HCT116 (cell line): ENCODE results near the gene PTGR1. TPM values are rescaled to one million over a fixed set of nuclear protein-coding genes. Genes with fewer than 3 reads are reported as not detected.

ENCODE experiments used
- ATAC-seq: fragments of 200-7000 bp; cut with Tn5 transposase; 2 replicates; pipeline ENCODE4 v1.9.1; 2020; ENCODE audit warnings: mild to moderate bottlenecking, moderate library complexity
- BruUV-seq: library from RNA; stranded (reverse); fragments of 400-500 nt; replicated peaks from 2 replicates; lab custom pipeline; 2021; lab: Mats Ljungman, UMichigan
- CTCF ChIA-PET: fragments of 300-600 bp; sonication (Branson Sonifier 250); formaldehyde crosslinking; loops from one replicate; lab custom pipeline; 2021; ENCODE audit warnings: antibody characterized with exemption; lab: Charles Lee
- POLR2A ChIA-PET: fragments of 300-600, 350-600 bp; sonication (Branson Sonifier 250); formaldehyde crosslinking; loops from one replicate; lab custom pipeline; 2021; ENCODE audit warnings: antibody characterized with exemption; lab: Charles Lee
- RAD21 ChIA-PET, 2 experiments: fragments of 300-600 bp; sonication (Branson Sonifier 250); formaldehyde crosslinking; loops; one replicate each; lab custom pipeline; 2023; ENCODE audit warnings: low total read pairs in 2 of 2; ENCODE audit not compliant: uncharacterized antibody in 2 of 2, unreplicated experiment in 2 of 2, low non-redundant PET in 1 of 2; lab: Charles Lee
- DNase-seq: peaks from one replicate; pipeline ENCODE4 v3.0.0-alpha.2; 2010; ENCODE audit warnings: low read depth, low spot score
- H2AFZ ChIP-seq: fragments of 200-600 bp; shearing (Covaris generic), sonication (generic); 2 replicates; pipeline ENCODE4 v1.6.1; 2017; ENCODE audit warnings: low read depth, mixed run types, mixed read lengths, antibody characterized with exemption, low read length; ENCODE audit not compliant: poor library complexity, severe bottlenecking
- H3K27ac ChIP-seq: 2 replicates; pipeline ENCODE4 v1.5.1; 2012; ENCODE audit warnings: low read depth, low read length
- H3K27me3 ChIP-seq: fragments of 200-600 bp; sonication (generic); 2 replicates; pipeline ENCODE4 v1.6.1; 2016; ENCODE audit warnings: mixed run types, low read length, mixed read lengths; ENCODE audit not compliant: insufficient read depth
- H3K36me3 ChIP-seq, 2 experiments: fragments of 200-500 bp in 1 of 2; fragments of 200-600 bp in 1 of 2; sonication (Bioruptor generic) in 1 of 2; sonication (generic) in 1 of 2; 2 replicates each; pipeline versions ENCODE4 v1.5.1 to v1.6.1; 2014 to 2016; ENCODE audit warnings: low read length in 2 of 2, inconsistent platforms in 1 of 2, mixed read lengths in 1 of 2, mixed run types in 1 of 2; ENCODE audit not compliant: insufficient read depth in 2 of 2, control insufficient read depth in 1 of 2
- H3K4me1 ChIP-seq, 2 experiments: fragments of 200-600 bp in 1 of 2; sonication (generic) in 1 of 2; 2 replicates each; pipeline versions ENCODE4 v1.5.1 to v1.6.1; 2012 to 2017; ENCODE audit warnings: low read length in 2 of 2, inconsistent platforms in 1 of 2, mild to moderate bottlenecking in 1 of 2, mixed read lengths in 1 of 2, mixed run types in 1 of 2, moderate library complexity in 1 of 2; ENCODE audit not compliant: insufficient read depth in 2 of 2, control insufficient read depth in 1 of 2
- H3K4me2 ChIP-seq: fragments of 200-600 bp; sonication (generic); 2 replicates; pipeline ENCODE4 v1.6.1; 2017; ENCODE audit warnings: mixed run types, low read length, mixed read lengths
- H3K4me3 ChIP-seq, 2 experiments: fragments of 200-600 bp in 1 of 2; sonication (generic) in 1 of 2; replicated peaks in 1 of 2; 2 replicates each; pipeline ENCODE4 v1.5.1; 2011 to 2016; ENCODE audit warnings: low read length in 2 of 2, control low read depth in 1 of 2, low read depth in 1 of 2, mild to moderate bottlenecking in 1 of 2, mixed read lengths in 1 of 2, mixed run types in 1 of 2
- H3K79me2 ChIP-seq: fragments of 200-600 bp; sonication (generic); 2 replicates; pipeline ENCODE4 v1.6.1; 2017; ENCODE audit warnings: mild to moderate bottlenecking, mixed run types, low read length, moderate library complexity, mixed read lengths; ENCODE audit not compliant: insufficient read depth
- H3K9ac ChIP-seq: fragments of 200-600 bp; sonication (generic); 2 replicates; pipeline ENCODE4 v1.6.1; 2016; ENCODE audit warnings: low read length, mixed read lengths
- H3K9me2 ChIP-seq: fragments of 200-600 bp; sonication (generic), shearing (Covaris generic); 2 replicates; pipeline ENCODE4 v1.6.1; 2017; ENCODE audit warnings: mixed run types, mild to moderate bottlenecking, moderate library complexity; ENCODE audit not compliant: insufficient read depth
- H3K9me3 ChIP-seq, 2 experiments: fragments of 200-500 bp in 1 of 2; fragments of 200-600 bp in 1 of 2; sonication (Bioruptor generic) in 1 of 2; sonication (generic) in 1 of 2; 2 replicates each; pipeline ENCODE4 v1.6.1; 2014 to 2017; ENCODE audit warnings: low read length in 2 of 2, mixed read lengths in 2 of 2, inconsistent platforms in 1 of 2, low read depth in 1 of 2, mild to moderate bottlenecking in 1 of 2, mixed run types in 1 of 2, moderate library complexity in 1 of 2; ENCODE audit not compliant: control insufficient read depth in 1 of 2, insufficient read depth in 1 of 2
- H4K20me1 ChIP-seq: fragments of 200-600 bp; sonication (generic), shearing (Covaris generic); 2 replicates; pipeline ENCODE4 v1.6.1; 2017; ENCODE audit warnings: mixed run types, mild to moderate bottlenecking, moderate library complexity; ENCODE audit not compliant: insufficient read depth
- EGR1 ChIP-seq: IDR thresholded peaks from 2 replicates; pipeline ENCODE4 v1.6.1; 2012; ENCODE audit warnings: low read depth
- ELF1 ChIP-seq: IDR thresholded peaks from 2 replicates; pipeline ENCODE4 v1.6.1; 2012; ENCODE audit warnings: low read depth, borderline replicate concordance
- EZH2phosphoT487 ChIP-seq: fragments of 200-600 bp; IDR thresholded peaks from 2 replicates; pipeline ENCODE4 v1.6.1; 2018; ENCODE audit warnings: antibody characterized with exemption, borderline replicate concordance
- FOSL1 ChIP-seq: IDR thresholded peaks from 2 replicates; pipeline ENCODE4 v1.6.1; 2012; ENCODE audit warnings: low read depth
- POLR2A ChIP-seq: IDR thresholded peaks from 2 replicates; pipeline ENCODE4 v1.7.0; 2011; ENCODE audit warnings: borderline replicate concordance; ENCODE audit not compliant: insufficient read depth, insufficient read length; ENCODE audit errors: extremely low read depth
- POLR2AphosphoS5 ChIP-seq: IDR thresholded peaks from 2 replicates; pipeline ENCODE4 v1.6.1; 2011; ENCODE audit warnings: mild to moderate bottlenecking, low read depth, low read length, moderate library complexity
- SRF ChIP-seq: IDR thresholded peaks from 2 replicates; pipeline ENCODE4 v1.6.1; 2012; ENCODE audit warnings: low read depth
- intact Hi-C: fragments of 100-400 bp; cut with micrococcal nuclease; formaldehyde crosslinking; loops from 2 replicates; pipeline ENCODE4 v1.10.0; 2022
- total RNA-seq: library from RNA; stranded (reverse); gene quantifications from one replicate; pipeline ENCODE4 v1.2.1, GENCODE V29; 2021; ENCODE audit not compliant: unreplicated experiment
- TF ChIP-seq, protein P1 (sequence below): IDR thresholded peaks from 2 replicates; pipeline ENCODE4 v1.6.1; 2012
- TF ChIP-seq, protein P2 (sequence below), 3 experiments: fragments of 200-600 bp in 1 of 3; sonication (generic) in 1 of 3; IDR thresholded peaks in 2 of 3; conservative IDR thresholded peaks in 1 of 3; 2 replicates each; pipeline ENCODE4 v1.5.1; 2012 to 2017; ENCODE audit warnings: low read depth in 2 of 3, low read length in 2 of 3, antibody characterized with exemption in 1 of 3, borderline replicate concordance in 1 of 3, control low read depth in 1 of 3, mild to moderate bottlenecking in 1 of 3, mixed read lengths in 1 of 3, mixed run types in 1 of 3, moderate library complexity in 1 of 3; ENCODE audit not compliant: insufficient read depth in 1 of 3
- TF ChIP-seq, protein P3 (sequence below): IDR thresholded peaks from 2 replicates; pipeline ENCODE4 v1.6.1; 2012; ENCODE audit warnings: low read depth

Gene PTGR1
- total RNA-seq, 1 experiment from 2014 or later, result 53.9 TPM

DNA sequence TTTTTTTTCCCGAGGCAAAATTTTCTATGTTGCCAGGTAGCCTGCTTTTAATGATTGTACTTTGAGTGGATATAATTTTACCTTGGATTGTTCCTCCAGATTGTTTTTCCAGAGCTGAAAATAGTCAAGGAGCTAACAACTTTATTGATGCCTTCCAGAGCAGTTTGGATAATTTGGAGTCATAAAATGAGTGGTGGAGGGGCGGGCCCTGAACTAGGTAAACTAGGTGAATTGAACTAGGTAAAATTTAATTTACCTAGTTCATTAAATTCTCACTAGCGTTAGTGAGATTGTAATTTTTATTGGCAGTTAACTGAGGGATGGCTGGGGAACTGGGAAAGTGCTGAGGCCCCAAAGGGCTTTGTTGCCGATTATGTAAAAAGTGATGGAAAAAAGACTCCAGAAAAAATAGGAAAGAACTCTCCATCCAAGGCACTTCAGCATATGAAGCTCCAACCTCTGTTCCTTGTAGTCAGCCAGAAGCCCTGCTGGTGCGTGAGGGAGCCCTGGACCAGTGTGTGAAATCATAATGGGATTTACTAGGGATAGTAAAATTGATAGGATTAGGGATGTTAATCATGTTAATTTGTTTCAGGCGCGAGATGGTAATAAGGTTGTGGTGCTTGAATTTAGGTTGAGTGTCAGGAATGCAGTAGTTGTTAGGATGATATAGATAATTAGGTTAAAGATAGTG is 33.4 kb upstream of the PTGR1 start (continued):
- TF ChIP-seq, protein P1, sequence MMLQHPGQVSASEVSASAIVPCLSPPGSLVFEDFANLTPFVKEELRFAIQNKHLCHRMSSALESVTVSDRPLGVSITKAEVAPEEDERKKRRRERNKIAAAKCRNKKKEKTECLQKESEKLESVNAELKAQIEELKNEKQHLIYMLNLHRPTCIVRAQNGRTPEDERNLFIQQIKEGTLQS, result no peak
- TF ChIP-seq, all 23 proteins: peak for 0

DNA sequence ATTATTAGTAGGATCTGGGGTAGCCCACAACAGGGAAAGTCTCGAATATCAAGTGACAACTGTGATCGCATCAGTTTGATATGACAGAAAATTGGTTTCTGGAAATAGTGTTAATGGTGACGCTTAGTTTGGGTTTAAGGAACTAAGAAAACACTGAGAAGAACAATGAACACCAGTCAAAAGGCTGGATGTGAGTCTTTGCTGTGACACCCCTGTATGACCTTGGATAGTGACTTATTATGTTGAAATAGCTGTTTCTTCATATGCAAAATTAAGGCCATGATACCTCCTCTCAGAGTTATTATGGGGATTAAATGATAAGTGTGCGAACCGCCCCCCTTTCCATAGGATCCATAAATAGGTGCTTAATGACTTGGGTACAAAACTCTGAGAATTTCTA is 32.6 kb upstream of the PTGR1 start:
- intact Hi-C loops, result loop anchor here (5.0 to 10.0 kb wide), 2 partner anchors 443 to 700 kb away; partner anchors contain the start of gene PTBP3
- Histone ChIP-seq H3K4me1 (peaks cover 2 to 17% of the 10 kb centered on the region in 2 experiments; a peak in 2 of 4 replicates), H4K20me1 (peaks cover 13% of the 10 kb centered on the region; the same call in 1 of the 2 replicates), H3K27ac (peak overlapping the region; percentile 81), H3K27me3 (no peaks in the 10 kb centered on the region), H3K4me3 (peak overlapping the region; percentile 93), H3K9ac (peak overlapping the region; percentile 93), H2AFZ (no peak overlapping the region), H3K79me2 (peaks cover 58% of the 10 kb centered on the region), H3K36me3 (0 out of 4 replicates have a peak, but pooled peaks cover 0 to 11% of the 10 kb centered on the region in 2 experiments)
- CTCF ChIA-PET, result no interaction called here
- DNase-seq, result no peak
- no peak for ATAC-seq
- POLR2A ChIA-PET, result interaction anchor here (0.5 to 1.7 kb wide), 3 partner anchors 10 to 34 kb away, joined by 3 to 8 read pairs (median 3); partner anchors contain the start of gene GNG10
- TF ChIP-seq POLR2AphosphoS5 (no peak), EGR1 (no peak), POLR2A (no peak), ELF1 (no peak), FOSL1 (no peak), EZH2phosphoT487 (no peak), SRF (no peak)
- TF ChIP-seq, protein P2, sequence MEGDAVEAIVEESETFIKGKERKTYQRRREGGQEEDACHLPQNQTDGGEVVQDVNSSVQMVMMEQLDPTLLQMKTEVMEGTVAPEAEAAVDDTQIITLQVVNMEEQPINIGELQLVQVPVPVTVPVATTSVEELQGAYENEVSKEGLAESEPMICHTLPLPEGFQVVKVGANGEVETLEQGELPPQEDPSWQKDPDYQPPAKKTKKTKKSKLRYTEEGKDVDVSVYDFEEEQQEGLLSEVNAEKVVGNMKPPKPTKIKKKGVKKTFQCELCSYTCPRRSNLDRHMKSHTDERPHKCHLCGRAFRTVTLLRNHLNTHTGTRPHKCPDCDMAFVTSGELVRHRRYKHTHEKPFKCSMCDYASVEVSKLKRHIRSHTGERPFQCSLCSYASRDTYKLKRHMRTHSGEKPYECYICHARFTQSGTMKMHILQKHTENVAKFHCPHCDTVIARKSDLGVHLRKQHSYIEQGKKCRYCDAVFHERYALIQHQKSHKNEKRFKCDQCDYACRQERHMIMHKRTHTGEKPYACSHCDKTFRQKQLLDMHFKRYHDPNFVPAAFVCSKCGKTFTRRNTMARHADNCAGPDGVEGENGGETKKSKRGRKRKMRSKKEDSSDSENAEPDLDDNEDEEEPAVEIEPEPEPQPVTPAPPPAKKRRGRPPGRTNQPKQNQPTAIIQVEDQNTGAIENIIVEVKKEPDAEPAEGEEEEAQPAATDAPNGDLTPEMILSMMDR (IDR thresholded peaks at IDR 0.05 in 2 of 3, conservative IDR thresholded peaks at IDR 0.05 in 1 of 3; ENCODE audit: borderline replicate concordance in 1 of 3, insufficient read depth in 1 of 3, low read depth in 2 of 3, low read length in 2 of 3), result no peak
- TF ChIP-seq, protein P3, sequence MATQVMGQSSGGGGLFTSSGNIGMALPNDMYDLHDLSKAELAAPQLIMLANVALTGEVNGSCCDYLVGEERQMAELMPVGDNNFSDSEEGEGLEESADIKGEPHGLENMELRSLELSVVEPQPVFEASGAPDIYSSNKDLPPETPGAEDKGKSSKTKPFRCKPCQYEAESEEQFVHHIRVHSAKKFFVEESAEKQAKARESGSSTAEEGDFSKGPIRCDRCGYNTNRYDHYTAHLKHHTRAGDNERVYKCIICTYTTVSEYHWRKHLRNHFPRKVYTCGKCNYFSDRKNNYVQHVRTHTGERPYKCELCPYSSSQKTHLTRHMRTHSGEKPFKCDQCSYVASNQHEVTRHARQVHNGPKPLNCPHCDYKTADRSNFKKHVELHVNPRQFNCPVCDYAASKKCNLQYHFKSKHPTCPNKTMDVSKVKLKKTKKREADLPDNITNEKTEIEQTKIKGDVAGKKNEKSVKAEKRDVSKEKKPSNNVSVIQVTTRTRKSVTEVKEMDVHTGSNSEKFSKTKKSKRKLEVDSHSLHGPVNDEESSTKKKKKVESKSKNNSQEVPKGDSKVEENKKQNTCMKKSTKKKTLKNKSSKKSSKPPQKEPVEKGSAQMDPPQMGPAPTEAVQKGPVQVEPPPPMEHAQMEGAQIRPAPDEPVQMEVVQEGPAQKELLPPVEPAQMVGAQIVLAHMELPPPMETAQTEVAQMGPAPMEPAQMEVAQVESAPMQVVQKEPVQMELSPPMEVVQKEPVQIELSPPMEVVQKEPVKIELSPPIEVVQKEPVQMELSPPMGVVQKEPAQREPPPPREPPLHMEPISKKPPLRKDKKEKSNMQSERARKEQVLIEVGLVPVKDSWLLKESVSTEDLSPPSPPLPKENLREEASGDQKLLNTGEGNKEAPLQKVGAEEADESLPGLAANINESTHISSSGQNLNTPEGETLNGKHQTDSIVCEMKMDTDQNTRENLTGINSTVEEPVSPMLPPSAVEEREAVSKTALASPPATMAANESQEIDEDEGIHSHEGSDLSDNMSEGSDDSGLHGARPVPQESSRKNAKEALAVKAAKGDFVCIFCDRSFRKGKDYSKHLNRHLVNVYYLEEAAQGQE, result no peak
- TF ChIP-seq, all 23 proteins: peak for 0
- RAD21 ChIA-PET, result no interaction called here
- Histone ChIP-seq H3K9me2 (no peaks in the 10 kb centered on the region), H3K4me2 (peak overlapping the region; percentile 75), H3K9me3 (no peaks in the 10 kb centered on the region)
- no TSS peak for BruUV-seq
